ENCODE measurements around the gene SOX8.

Gene SOX8

DNA sequence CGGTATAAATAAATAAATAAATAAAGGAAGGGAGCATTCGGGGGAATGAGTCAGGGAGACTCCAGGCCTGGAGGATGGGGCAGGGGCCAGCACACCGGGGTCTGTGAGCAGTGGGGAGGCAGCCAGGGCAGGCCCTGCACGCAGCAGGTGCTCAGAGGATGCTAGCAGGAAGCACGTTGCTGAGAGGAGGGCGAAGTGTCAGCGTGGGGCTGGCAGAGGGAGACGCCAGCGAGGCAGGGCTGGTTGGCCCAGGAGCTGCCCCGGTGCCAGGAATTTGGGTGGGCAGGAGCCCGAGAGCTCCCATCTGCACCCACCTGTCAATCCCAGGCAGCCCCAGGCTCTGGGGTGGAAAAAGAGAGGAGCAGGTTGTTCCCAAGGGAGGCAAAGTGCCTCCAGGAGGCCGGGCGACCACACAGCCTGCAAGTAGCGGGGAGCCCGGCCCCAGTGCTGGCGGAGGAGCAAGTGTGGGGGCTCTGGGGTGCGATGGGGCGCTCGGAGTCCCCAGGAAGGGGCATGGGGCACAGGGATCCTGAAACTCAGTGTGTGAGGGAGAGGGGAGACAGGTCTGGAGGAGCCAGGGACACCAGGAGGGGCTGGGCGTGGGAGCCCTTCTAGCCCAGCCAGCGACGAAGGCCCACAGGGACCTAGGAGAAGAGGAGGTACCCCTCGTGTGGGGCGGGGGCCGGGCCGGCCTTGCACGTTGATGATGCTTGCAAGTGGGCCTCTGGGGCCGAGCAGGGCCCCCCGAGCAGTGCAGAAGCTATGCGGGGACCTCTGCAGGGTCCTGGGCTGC, 28.0 kb downstream of the SOX8 start:
- DNase-seq: no peak

DNA sequence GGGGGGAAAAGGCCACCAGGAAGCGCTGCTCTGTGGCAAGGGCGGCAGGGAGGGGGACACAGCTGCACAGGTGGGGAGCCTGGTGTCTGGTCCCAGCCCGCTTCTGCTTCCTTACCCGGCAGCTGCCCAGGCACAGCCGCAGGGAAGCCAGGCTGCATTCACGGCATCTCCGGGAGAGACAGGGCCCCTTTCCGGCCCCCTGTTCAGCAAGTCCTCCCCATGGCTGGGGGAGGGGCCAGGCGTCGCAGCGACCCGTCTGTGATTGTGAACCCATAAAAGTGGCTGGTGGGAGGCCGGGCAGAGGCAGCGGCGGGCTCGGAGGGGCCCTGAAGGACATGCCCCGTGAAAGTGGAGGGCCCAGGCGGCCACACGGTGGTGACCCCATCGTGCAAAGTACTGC, 28.7 kb downstream of the SOX8 start:
- no peak for DNase-seq

DNA sequence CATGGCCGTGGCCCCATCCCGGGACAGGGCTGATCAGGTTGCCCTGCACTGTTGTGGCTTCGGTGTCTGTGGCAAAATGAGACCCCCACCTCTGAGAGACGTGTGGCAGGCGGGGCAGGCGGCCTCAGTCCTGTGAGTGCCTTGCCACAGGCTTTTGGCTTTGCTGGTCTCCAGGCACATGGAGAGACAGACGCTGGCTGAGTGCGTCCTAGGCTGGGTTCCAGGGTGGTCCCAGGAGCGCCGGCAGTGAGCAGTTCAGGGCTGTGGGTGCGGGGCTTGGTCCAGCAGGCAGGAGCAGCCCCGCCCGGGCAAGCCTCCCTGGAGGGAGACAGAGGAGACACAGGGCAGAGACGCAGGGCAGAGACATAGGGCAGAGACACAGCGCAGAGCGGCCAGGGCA, 29.2 kb downstream of the SOX8 start:
- DNase-seq: no peak

- DNase-seq: no peak
Observed at GRCh38 chr16:1011316-1012082, 29.9 kb downstream of the SOX8 start.

DNA sequence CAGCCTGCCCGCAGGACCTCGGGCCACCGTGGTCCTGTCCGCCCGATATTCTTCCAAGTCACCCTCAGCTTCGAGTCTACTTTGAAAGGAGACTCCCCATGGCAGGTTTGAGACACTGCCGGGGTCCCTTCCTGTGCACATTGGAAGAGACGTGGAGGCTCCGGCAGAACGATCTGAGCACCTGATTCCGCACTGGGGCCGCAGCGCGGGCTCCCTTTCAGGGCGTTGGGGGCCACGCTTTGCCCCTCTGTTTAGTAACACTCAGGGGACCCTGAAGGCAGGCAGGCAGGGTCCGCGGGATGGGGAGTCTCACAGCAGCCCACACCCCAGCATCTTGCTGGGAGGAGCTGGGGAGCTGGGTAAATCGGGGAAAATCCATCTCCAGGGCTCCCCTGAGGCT, 30.6 kb downstream of the SOX8 start:
- DNase-seq: no peak

DNA sequence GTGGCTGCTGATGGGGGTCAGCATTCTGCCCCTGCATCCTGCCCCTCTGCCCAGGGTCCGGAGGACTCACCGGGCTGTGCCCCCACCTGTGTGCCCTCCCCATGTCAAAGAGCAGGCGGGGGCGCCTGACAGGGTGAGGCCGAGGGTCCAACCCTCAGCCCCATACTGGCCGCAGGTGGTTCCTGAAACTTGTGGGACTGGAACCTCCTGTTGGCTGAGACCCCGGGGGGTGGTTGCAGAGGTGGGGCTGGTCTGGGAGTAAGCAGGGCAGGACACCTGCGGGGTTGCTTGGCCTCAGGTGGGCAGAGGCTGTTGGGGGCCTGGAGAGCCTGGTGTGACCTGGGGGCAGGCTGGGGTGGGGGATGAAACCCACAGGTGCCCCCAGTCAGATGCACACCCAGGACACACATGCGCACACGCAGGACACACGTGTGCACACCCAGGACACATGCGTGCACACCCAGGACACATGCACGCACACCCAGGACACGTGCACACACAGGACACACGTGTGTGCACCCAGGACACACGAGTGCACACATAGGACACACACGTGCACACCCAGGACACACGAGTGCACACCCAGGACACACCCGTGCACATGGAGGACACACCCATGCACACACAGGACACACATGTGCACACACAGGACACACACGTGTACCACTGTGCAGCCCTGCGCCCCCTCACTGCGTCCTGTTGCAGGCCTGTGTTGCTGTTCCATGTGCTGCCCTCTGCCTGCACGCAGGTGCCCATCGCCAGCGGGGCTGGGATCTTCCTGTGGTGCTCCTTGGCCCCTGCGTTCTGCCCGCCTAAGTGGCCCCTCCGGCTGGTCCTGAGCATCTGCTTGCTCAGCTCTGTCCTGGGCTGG, 31.4 kb downstream of the SOX8 start:
- DNase-seq: no peak

DNA sequence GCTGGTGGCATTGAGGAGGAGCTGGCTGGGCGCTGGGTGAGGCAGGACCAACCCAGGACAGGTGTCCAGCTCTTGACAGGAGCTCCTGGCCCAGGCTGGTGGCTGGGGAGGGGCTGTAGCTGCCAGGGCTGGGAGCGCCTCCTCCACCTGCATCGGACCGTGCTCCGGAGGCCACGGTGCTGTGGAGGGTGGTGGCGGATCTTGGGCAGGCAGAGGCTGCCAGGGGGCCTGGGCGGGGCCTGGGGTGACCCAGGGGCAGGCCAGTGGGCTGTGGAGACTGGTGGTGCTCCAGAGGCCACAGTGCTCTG, 32.0 kb downstream of the SOX8 start:
- DNase-seq: no peak

DNA sequence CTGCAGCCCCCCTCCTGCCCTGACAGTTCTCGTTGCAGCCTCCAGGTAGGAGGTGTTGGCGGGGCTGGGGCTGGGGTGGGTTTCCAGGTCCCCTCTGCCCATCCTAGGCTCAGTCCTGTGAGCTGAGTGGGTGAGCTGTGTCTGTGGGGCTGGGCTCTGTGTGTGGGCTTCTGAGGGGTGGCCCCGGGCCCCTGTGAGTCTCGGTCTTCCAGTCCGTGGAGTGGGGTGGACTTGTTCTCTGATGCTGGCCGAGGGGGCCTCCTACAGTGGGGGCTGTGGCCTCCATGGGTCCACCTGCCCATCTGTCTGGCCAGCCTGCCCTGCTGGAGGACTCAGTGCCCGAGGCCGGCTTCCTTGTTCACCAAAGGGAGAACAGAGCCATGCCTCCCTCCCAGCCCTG, 32.7 kb downstream of the SOX8 start:
- no peak for DNase-seq

DNA sequence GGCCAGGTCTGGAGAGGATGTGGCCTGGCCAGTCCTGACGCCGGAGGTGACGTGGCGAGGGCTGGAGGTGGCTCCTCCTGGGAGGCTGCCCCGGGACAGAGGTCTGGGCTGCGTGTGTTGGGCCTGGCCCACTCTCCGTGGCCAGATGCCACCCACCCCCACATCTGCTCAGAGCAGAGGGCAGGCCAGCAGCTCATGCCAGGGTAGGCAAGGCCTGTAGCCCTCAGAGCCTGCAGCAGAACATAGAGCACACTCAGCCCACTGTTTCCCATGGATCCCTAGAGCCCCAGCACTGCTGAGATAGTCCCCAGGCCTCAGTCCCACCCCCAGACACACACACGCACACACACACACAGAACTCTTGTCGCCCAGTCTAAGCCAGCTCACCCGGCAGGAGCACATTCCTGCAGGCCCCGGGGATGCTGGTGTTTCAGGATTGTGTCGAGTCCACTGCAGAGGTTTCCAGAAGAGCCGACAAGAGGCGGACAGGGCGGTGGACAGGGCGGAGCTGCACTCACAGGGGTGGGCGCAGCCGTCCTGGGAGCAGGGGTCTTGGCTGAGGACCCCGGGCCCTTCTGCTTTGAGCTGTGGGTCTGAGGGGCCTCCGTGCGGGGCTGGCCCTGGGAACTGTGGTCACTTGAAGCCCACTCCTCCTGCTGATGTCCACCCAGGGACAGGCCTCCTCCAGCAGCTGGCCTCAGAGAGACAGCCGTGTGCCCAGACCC, 33.4 kb downstream of the SOX8 start:
- no peak for DNase-seq

DNA sequence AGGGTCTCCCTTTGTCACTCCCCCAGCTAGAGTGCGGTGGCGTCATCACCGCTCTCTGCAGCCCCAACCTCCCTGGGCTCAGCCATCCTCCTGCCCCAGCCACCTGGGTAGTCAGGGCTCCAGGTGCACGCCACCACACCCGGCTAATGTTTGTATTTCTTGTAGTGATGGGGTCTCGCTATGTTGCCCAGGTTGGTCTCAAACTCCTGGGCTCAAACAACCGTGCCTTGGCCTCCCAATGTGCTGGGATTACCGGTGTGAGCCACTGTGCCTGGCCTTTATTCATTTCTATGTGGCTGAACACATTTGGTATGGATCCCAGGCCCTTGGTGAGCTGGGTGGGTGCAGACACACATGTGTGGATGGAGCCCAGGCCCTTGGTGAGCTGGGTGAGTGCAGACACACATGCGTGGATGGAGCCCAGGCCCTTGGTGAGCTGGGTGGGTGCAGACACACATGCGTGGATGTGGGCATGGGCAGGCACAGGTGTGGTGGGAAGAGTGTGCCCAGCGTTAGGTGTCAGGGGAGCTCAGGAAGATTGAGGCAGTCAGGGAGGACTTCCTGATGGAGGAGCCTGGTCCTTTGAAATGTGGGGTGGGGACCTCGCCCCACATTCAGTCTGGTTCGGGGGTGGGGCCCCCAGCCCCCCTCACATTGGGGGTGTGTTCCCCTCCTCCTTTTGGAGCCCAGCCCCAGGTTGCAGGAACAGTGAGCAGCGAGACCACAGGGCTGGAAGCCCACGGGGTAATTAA, 37.1 kb downstream of the SOX8 start:
- no peak for DNase-seq

GRCh38 chr16:1019231-1020090, 37.9 kb downstream of the SOX8 start:
- DNase-seq: no peak

- DNase-seq: no peak
Observed at GRCh38 chr16:1020091-1020399, 38.5 kb downstream of the SOX8 start.

DNA sequence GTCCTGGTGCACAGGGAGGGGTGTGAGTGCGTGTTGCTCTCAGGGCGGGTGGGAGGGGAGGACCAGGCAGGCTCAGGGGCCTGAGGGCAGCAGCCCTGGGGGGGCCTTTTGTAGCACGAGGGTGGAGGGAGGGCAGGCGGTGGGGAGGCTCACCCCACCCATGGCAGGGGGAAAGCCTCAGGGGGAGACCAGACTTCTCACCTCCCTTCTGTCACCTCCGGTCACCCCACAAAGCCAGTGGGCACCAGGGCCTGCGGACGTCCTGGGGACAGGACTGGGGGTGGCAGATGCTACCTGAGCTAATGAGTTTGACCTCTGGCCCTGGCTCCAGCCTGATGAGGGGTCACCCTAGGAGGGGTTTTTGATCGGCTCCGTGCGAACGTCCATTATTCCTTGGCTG, 39.0 kb downstream of the SOX8 start:
- no peak for DNase-seq

DNA sequence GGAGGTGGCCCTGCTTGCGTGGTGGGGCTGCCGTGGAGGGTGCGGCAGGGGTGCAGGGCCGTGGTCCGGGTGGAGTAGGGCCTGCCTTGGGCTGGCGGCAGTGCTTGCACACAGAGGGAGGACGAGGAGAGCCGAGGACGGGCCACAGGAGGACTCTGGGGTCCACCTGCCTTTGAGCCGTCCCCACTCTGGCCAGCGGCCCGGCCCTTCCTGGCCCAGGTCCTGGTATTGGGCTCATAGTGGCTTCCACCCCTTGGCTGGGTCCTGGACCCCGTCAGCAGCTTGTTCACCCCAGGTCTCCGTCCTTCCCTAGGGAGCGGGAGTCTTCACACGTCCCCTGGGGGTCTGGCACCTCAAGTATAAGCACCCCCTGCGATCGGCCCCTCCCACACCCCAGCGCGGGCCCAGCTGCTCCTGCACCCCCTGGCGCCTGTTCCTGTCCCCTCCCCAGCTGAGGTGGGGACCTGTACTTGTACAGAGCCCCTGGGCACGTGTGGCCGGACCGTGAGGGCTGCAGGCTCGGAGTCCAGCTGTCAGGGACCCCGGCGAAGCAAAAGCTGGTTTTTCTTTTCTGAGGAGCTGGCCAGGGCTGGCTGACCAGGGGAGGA, 40.1 kb downstream of the SOX8 start:
- no peak for DNase-seq

GRCh38 chr16:1022466-1022865, 40.9 kb downstream of the SOX8 start:
- DNase-seq: no peak

- DNase-seq: no peak
Observed at GRCh38 chr16:1024138-1024537, 42.6 kb downstream of the SOX8 start.

DNA sequence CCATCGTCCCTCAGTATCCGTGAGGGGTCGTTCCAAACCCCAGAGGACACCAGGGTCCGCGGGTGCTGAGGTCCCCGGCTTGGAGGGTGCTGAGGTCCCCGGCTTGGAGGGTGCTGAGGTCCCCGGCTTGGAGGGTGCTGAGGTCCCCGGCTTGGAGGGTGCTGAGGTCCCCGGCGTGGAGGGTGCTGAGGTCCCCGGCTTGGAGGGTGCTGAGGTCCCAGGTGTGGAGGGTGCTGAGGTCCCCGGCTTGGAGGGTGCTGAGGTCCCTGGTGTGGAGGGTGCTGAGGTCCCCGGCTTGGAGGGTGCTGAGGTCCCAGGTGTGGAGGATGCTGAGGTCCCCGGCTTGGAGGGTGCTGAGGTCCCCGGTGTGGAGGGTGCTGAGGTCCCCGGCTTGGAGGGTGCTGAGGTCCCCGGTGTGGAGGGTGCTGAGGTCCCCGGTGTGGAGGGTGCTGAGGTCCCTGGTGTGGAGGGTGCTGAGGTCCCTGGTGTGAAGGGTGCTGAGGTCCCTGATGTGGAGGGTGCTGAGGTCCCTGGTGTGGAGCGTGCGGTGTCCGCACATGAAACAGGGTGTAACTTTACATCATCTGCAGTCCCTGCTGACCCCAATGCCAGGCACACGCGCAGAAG, 43.7 kb downstream of the SOX8 start:
- DNase-seq: peak; percentile 31

- no peak for DNase-seq
Observed at GRCh38 chr16:1026057-1026783, 44.6 kb downstream of the SOX8 start.

DNA sequence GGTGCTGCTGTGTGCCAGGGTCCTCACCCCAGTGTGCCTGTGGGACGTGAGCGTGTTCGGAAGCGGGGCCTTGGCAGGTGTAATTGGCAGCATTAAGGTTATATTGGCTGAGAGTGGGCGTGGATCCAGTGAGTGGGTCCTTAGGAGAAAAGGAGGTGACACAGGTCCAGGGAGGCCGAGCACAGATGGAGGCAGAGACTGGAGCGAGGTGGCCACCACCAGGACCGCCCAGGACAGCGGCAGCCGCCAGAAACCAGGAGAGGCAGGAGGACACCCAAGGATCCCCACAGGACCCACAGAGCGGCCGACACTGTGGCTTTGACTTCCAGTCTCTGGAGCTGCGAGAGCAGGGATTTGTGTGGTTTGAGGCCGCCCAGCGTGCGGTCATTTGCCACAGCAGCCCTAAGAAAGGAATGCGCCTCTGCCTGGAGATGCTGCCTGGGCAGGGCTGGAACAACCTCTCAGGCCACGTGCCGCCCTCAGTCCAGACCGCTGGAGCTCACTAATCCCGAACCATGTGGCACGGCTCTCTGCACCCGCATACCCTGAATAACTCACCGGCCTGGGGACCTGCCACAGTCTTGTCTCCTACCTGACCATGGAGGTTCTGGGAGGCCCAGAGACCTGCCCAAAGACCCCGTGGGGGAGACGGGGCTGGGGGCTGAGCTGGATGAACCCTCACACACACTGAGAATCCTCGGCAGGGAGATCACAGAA, 45.4 kb downstream of the SOX8 start:
- no peak for DNase-seq

Data from activated CD4-positive, alpha-beta T cell treated with anti-CD3 and anti-CD28 coated beads for 48 hours (primary cell).